Fibroblast of mammary gland (primary cell): Measurements from ENCODE around the gene DUSP1.
A peak's percentile ranks its signal among the peaks of the same experiment; 100 is the strongest.
"Not testable (repeated sequence)": the region's sequence is repeated elsewhere in the genome, so short reads cannot be mapped to it uniquely, and the experiment has no call there.

Experiments used
- DNase-seq: peaks from one replicate; pipeline ENCODE4 v3.0.0-alpha.2; 2010; ENCODE audit warnings: low read depth
- H3K4me3 ChIP-seq: 2 replicates; pipeline ENCODE4 v1.5.1; 2011; ENCODE audit warnings: low read depth, mild to moderate bottlenecking, low read length, moderate library complexity; ENCODE audit not compliant: control insufficient read depth
- CTCF ChIP-seq: conservative IDR thresholded peaks from 2 replicates; pipeline ENCODE4 v1.5.1; 2011; ENCODE audit warnings: low read depth, low read length, inconsistent platforms; ENCODE audit not compliant: control insufficient read depth, insufficient read depth

Gene DUSP1

GRCh38 chr5:172785429-172786088 lies 14.6 kb upstream of the DUSP1 start:
- no peak for TF ChIP-seq CTCF
- DNase-seq, result no peak
- H3K4me3 ChIP-seq, result no peak overlapping the region

GRCh38 chr5:172784162-172784561 lies 13.2 kb upstream of the DUSP1 start:
- DNase-seq, H3K4me3 ChIP-seq: not testable (repeated sequence)

DNA sequence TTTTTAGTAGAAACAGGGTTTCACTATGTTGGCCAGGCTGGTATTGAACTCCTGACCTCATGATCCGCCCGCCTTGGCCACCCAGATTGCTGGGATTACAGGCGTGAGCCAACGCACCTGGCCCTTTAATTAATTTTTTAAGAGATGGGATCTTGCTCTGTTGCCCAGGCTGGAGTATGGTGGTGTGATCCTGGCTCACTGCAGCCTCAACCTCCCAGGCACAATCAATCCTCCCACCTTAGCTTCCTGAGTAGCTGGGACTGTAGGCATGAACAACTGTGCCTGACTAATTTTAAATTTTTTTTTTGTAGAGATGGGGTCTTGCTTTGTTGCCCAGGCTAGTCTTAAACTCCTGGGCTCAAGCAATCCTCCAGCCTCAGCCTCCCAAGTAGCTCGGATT lies 12.3 kb upstream of the DUSP1 start:
- not testable (repeated sequence) for DNase-seq, H3K4me3 ChIP-seq

DNA sequence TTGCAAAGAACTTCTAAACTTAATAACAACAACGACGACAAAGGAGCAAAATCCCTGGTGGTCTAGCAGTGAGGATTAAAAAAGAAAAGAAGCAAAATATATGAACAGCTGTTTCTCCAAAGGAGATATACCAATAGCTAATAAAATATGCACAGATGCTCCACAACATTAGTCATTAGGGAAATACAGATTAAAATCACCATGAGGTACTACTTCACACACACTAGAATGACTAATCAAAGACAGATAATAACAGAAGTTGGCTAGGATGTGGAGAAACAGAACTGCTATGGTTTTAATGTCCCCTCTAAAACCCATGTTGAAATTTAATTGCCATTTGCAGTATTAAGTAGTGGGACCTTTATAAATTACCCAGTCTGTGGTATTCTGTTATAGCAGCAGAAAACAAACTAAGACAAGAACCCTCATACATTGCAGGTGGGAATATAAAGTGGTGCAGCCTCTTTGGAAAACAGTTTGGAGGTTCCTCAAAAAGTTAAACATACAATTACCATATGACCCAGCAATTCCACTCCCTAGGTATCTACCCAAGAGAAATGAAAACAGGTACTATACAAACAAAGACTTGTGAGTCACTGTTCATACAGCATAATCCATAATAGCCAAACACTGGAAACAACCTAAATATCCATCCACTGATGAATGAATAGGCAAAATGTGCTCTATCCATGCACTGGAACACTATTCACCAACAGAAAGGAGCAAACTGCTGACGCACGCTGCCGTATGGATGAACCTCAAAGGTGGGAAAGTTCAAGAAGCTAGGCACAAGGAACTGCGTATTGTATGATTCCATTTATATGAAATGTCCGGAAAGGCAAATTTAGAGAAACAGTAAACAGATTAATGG lies 11.4 kb upstream of the DUSP1 start:
- no peak overlapping the region for H3K4me3 ChIP-seq
- no peak for TF ChIP-seq CTCF
- DNase-seq, result peak; percentile 81

GRCh38 chr5:172779691-172780341 lies 8.8 kb upstream of the DUSP1 start:
- TF ChIP-seq CTCF, result no peak
- no peak overlapping the region for H3K4me3 ChIP-seq
- no peak for DNase-seq

GRCh38 chr5:172777881-172778814 lies 7.2 kb upstream of the DUSP1 start:
- no peak for TF ChIP-seq CTCF
- H3K4me3 ChIP-seq, result peak overlapping the region; percentile 11
- peak; percentile 94 for DNase-seq

- H3K4me3 ChIP-seq, result no peak overlapping the region
- no peak for DNase-seq
- no peak for TF ChIP-seq CTCF
Observed at GRCh38 chr5:172776235-172776594, 5.2 kb upstream of the DUSP1 start.
